HCT116 (cell line): ENCODE data around the gene CAPG. TPM values are rescaled to one million over a fixed set of nuclear protein-coding genes. Genes with fewer than 3 reads are reported as not detected.

ENCODE experiments used
- ATAC-seq: fragments of 200-7000 bp; cut with Tn5 transposase; 2 replicates; pipeline ENCODE4 v1.9.1; 2020; ENCODE audit warnings: mild to moderate bottlenecking, moderate library complexity
- BruUV-seq: library from RNA; stranded (reverse); fragments of 400-500 nt; replicated peaks from 2 replicates; lab custom pipeline; 2021; lab: Mats Ljungman, UMichigan
- CTCF ChIA-PET: fragments of 300-600 bp; sonication (Branson Sonifier 250); formaldehyde crosslinking; loops from one replicate; lab custom pipeline; 2021; ENCODE audit warnings: antibody characterized with exemption; lab: Charles Lee
- POLR2A ChIA-PET: fragments of 300-600, 350-600 bp; sonication (Branson Sonifier 250); formaldehyde crosslinking; loops from one replicate; lab custom pipeline; 2021; ENCODE audit warnings: antibody characterized with exemption; lab: Charles Lee
- RAD21 ChIA-PET, 2 experiments: fragments of 300-600 bp; sonication (Branson Sonifier 250); formaldehyde crosslinking; loops; one replicate each; lab custom pipeline; 2023; ENCODE audit warnings: low total read pairs in 2 of 2; ENCODE audit not compliant: uncharacterized antibody in 2 of 2, unreplicated experiment in 2 of 2, low non-redundant PET in 1 of 2; lab: Charles Lee
- DNase-seq: peaks from one replicate; pipeline ENCODE4 v3.0.0-alpha.2; 2010; ENCODE audit warnings: low read depth, low spot score
- H2AFZ ChIP-seq: fragments of 200-600 bp; shearing (Covaris generic), sonication (generic); 2 replicates; pipeline ENCODE4 v1.6.1; 2017; ENCODE audit warnings: low read depth, mixed run types, mixed read lengths, antibody characterized with exemption, low read length; ENCODE audit not compliant: poor library complexity, severe bottlenecking
- H3K27ac ChIP-seq: 2 replicates; pipeline ENCODE4 v1.5.1; 2012; ENCODE audit warnings: low read depth, low read length
- H3K27me3 ChIP-seq: fragments of 200-600 bp; sonication (generic); 2 replicates; pipeline ENCODE4 v1.6.1; 2016; ENCODE audit warnings: mixed run types, low read length, mixed read lengths; ENCODE audit not compliant: insufficient read depth
- H3K36me3 ChIP-seq, 2 experiments: fragments of 200-500 bp in 1 of 2; fragments of 200-600 bp in 1 of 2; sonication (Bioruptor generic) in 1 of 2; sonication (generic) in 1 of 2; 2 replicates each; pipeline versions ENCODE4 v1.5.1 to v1.6.1; 2014 to 2016; ENCODE audit warnings: low read length in 2 of 2, inconsistent platforms in 1 of 2, mixed read lengths in 1 of 2, mixed run types in 1 of 2; ENCODE audit not compliant: insufficient read depth in 2 of 2, control insufficient read depth in 1 of 2
- H3K4me1 ChIP-seq, 2 experiments: fragments of 200-600 bp in 1 of 2; sonication (generic) in 1 of 2; 2 replicates each; pipeline versions ENCODE4 v1.5.1 to v1.6.1; 2012 to 2017; ENCODE audit warnings: low read length in 2 of 2, inconsistent platforms in 1 of 2, mild to moderate bottlenecking in 1 of 2, mixed read lengths in 1 of 2, mixed run types in 1 of 2, moderate library complexity in 1 of 2; ENCODE audit not compliant: insufficient read depth in 2 of 2, control insufficient read depth in 1 of 2
- H3K4me2 ChIP-seq: fragments of 200-600 bp; sonication (generic); 2 replicates; pipeline ENCODE4 v1.6.1; 2017; ENCODE audit warnings: mixed run types, low read length, mixed read lengths
- H3K4me3 ChIP-seq, 2 experiments: fragments of 200-600 bp in 1 of 2; sonication (generic) in 1 of 2; replicated peaks in 1 of 2; 2 replicates each; pipeline ENCODE4 v1.5.1; 2011 to 2016; ENCODE audit warnings: low read length in 2 of 2, control low read depth in 1 of 2, low read depth in 1 of 2, mild to moderate bottlenecking in 1 of 2, mixed read lengths in 1 of 2, mixed run types in 1 of 2
- H3K79me2 ChIP-seq: fragments of 200-600 bp; sonication (generic); 2 replicates; pipeline ENCODE4 v1.6.1; 2017; ENCODE audit warnings: mild to moderate bottlenecking, mixed run types, low read length, moderate library complexity, mixed read lengths; ENCODE audit not compliant: insufficient read depth
- H3K9ac ChIP-seq: fragments of 200-600 bp; sonication (generic); 2 replicates; pipeline ENCODE4 v1.6.1; 2016; ENCODE audit warnings: low read length, mixed read lengths
- H3K9me2 ChIP-seq: fragments of 200-600 bp; sonication (generic), shearing (Covaris generic); 2 replicates; pipeline ENCODE4 v1.6.1; 2017; ENCODE audit warnings: mixed run types, mild to moderate bottlenecking, moderate library complexity; ENCODE audit not compliant: insufficient read depth
- H3K9me3 ChIP-seq, 2 experiments: fragments of 200-500 bp in 1 of 2; fragments of 200-600 bp in 1 of 2; sonication (Bioruptor generic) in 1 of 2; sonication (generic) in 1 of 2; 2 replicates each; pipeline ENCODE4 v1.6.1; 2014 to 2017; ENCODE audit warnings: low read length in 2 of 2, mixed read lengths in 2 of 2, inconsistent platforms in 1 of 2, low read depth in 1 of 2, mild to moderate bottlenecking in 1 of 2, mixed run types in 1 of 2, moderate library complexity in 1 of 2; ENCODE audit not compliant: control insufficient read depth in 1 of 2, insufficient read depth in 1 of 2
- H4K20me1 ChIP-seq: fragments of 200-600 bp; sonication (generic), shearing (Covaris generic); 2 replicates; pipeline ENCODE4 v1.6.1; 2017; ENCODE audit warnings: mixed run types, mild to moderate bottlenecking, moderate library complexity; ENCODE audit not compliant: insufficient read depth
- ATF3 ChIP-seq: IDR thresholded peaks from 2 replicates; pipeline ENCODE4 v1.6.1; 2012
- CEBPB ChIP-seq: IDR thresholded peaks from 2 replicates; pipeline ENCODE4 v1.6.1; 2012; ENCODE audit warnings: low read depth
- CTCF ChIP-seq, 3 experiments: fragments of 200-600 bp in 1 of 3; sonication (generic) in 1 of 3; IDR thresholded peaks in 2 of 3; conservative IDR thresholded peaks in 1 of 3; 2 replicates each; pipeline ENCODE4 v1.5.1; 2012 to 2017; ENCODE audit warnings: low read depth in 2 of 3, low read length in 2 of 3, antibody characterized with exemption in 1 of 3, borderline replicate concordance in 1 of 3, control low read depth in 1 of 3, mild to moderate bottlenecking in 1 of 3, mixed read lengths in 1 of 3, mixed run types in 1 of 3, moderate library complexity in 1 of 3; ENCODE audit not compliant: insufficient read depth in 1 of 3
- ELF1 ChIP-seq: IDR thresholded peaks from 2 replicates; pipeline ENCODE4 v1.6.1; 2012; ENCODE audit warnings: low read depth, borderline replicate concordance
- EZH2phosphoT487 ChIP-seq: fragments of 200-600 bp; IDR thresholded peaks from 2 replicates; pipeline ENCODE4 v1.6.1; 2018; ENCODE audit warnings: antibody characterized with exemption, borderline replicate concordance
- POLR2A ChIP-seq: IDR thresholded peaks from 2 replicates; pipeline ENCODE4 v1.7.0; 2011; ENCODE audit warnings: borderline replicate concordance; ENCODE audit not compliant: insufficient read depth, insufficient read length; ENCODE audit errors: extremely low read depth
- ZBTB33 ChIP-seq: IDR thresholded peaks from 2 replicates; pipeline ENCODE4 v1.6.1; 2011; ENCODE audit warnings: mild to moderate bottlenecking, low read length, moderate library complexity; ENCODE audit not compliant: insufficient replicate concordance; ENCODE audit errors: extremely low read depth
- intact Hi-C: fragments of 100-400 bp; cut with micrococcal nuclease; formaldehyde crosslinking; loops from 2 replicates; pipeline ENCODE4 v1.10.0; 2022
- total RNA-seq: library from RNA; stranded (reverse); gene quantifications from one replicate; pipeline ENCODE4 v1.2.1, GENCODE V29; 2021; ENCODE audit not compliant: unreplicated experiment

The CAPG gene
- total RNA-seq, 1 experiment from 2014 or later, result 223 TPM

GRCh38 chr2:85431570-85432205 lies 21.5 kb upstream of the CAPG start:
- CTCF ChIA-PET, result no interaction called here

More at GRCh38 chr2:85431570-85432205, 21.5 kb upstream of the CAPG start:
- H3K79me2 ChIP-seq, result no peaks in the 10 kb centered on the region
- ChIA-PET RAD21 (interaction anchor here in 1 of 2 experiments (0.7 kb wide), 1 partner anchor 10 kb away, joined by 4 read pairs; no protein-coding TSS in a partner anchor), POLR2A (interaction anchor here (0.6 to 15.9 kb wide), 2 partner anchors 114 to 660 kb away, joined by 3 to 236 read pairs; partner anchors contain the start of gene MAT2A)
- BruUV-seq, result no TSS peak
- H3K4me2 ChIP-seq, result no peak overlapping the region
- intact Hi-C loops, result no loop called here
- no peak overlapping the region for H3K9ac ChIP-seq
- no peaks in the 10 kb centered on the region for H3K9me3 ChIP-seq
- no peak overlapping the region for H3K27ac ChIP-seq
- no peak for DNase-seq
- no peaks in the 10 kb centered on the region for H4K20me1 ChIP-seq
- no peaks in the 10 kb centered on the region for H3K36me3 ChIP-seq
- TF ChIP-seq ELF1 (no peak), CTCF (IDR thresholded peaks at IDR 0.05 in 2 of 3, conservative IDR thresholded peaks at IDR 0.05 in 1 of 3; ENCODE audit: borderline replicate concordance in 1 of 3, insufficient read depth in 1 of 3, low read depth in 2 of 3, low read length in 2 of 3) (no peak), ZBTB33 (no peak), ATF3 (no peak), POLR2A (no peak), EZH2phosphoT487 (no peak), CEBPB (no peak)
- no peak overlapping the region for H2AFZ ChIP-seq
- no peaks in the 10 kb centered on the region for H3K9me2 ChIP-seq
- ATAC-seq, result no peak
- no peak overlapping the region for H3K4me3 ChIP-seq
- peaks cover 24 to 57% of the 10 kb centered on the region in 2 experiments for H3K4me1 ChIP-seq
- H3K27me3 ChIP-seq, result no peaks in the 10 kb centered on the region
